Tibial nerve (tissue), 4 donors: ENCODE results near the gene ZNF804B. TPM values are rescaled to one million over a fixed set of nuclear protein-coding genes. Genes with fewer than 3 reads are reported as not detected.

Source experiments
- DNase-seq, 2 donors: peaks; one replicate each; pipeline ENCODE4 v3.0.0-alpha.2; 2019; ENCODE audit warnings: low spot score in 2 of 2
- H3K27ac ChIP-seq, 4 donors: fragments of 200-600 bp; sonication (generic) in 3 of 4; one replicate each; pipeline ENCODE4 v1.5.1; 2017 to 2019; ENCODE audit warnings: mild to moderate bottlenecking in 1 of 4
- H3K27me3 ChIP-seq, 2 donors: fragments of 200-600 bp; sonication (generic) in 1 of 2; one replicate each; pipeline versions ENCODE4 v1.5.1 to v1.6.0; 2017 to 2019
- H3K36me3 ChIP-seq, 3 donors: fragments of 200-600 bp; sonication (generic); one replicate each; pipeline ENCODE4 v1.5.1; 2018 to 2019
- H3K4me1 ChIP-seq, 4 donors: fragments of 200-600 bp; sonication (generic) in 3 of 4; one replicate each; pipeline ENCODE4 v1.5.1; 2017 to 2019
- H3K4me3 ChIP-seq, 4 donors: fragments of 200-600 bp; sonication (generic) in 3 of 4; one replicate each; pipeline ENCODE4 v1.5.1; 2017 to 2019; ENCODE audit warnings: mild to moderate bottlenecking in 1 of 4, moderate library complexity in 1 of 4
- H3K9me3 ChIP-seq, 4 donors: fragments of 200-600 bp; sonication (generic) in 3 of 4; one replicate each; pipeline ENCODE4 v1.5.1; 2017 to 2019
- EP300 ChIP-seq, 2 donors: sonication (generic); formaldehyde crosslinking; IDR thresholded peaks; one replicate each; pipeline ENCODE4 v1.6.1; 2017; ENCODE audit warnings: antibody characterized with exemption in 2 of 2, mild to moderate bottlenecking in 1 of 2
- POLR2A ChIP-seq, 2 donors: fragments of 450-650 bp; IDR thresholded peaks; one replicate each; pipeline ENCODE4 v1.6.1; 2017; ENCODE audit warnings: antibody characterized with exemption in 2 of 2, mild to moderate bottlenecking in 2 of 2, moderate library complexity in 2 of 2
- WGBS, 2 donors: methylation state at CpG; one replicate each; pipeline ENCODE4 v1.1.5; 2018; 5-methylcytosine and 5-hydroxymethylcytosine counted together
- total RNA-seq, 4 donors: library from RNA; depleted of rRNA; stranded (reverse); fragments of >200 nt; gene quantifications; one replicate each; pipeline ENCODE4 v1.1.0, GENCODE V29; 2016
- TF ChIP-seq, protein P1 (sequence below), 5 experiments: fragments of 200-600 bp in 3 of 5; fragments of 450-650 bp in 2 of 5; sonication (generic) in 3 of 5; IDR thresholded peaks; one replicate each; pipeline ENCODE4 v1.5.1; 2016 to 2019; ENCODE audit warnings: antibody characterized with exemption in 5 of 5, mild to moderate bottlenecking in 3 of 5, moderate library complexity in 2 of 5

ZNF804B gene
- total RNA-seq, 4 donors from 2014 or later: 0.21 to 0.22 TPM; not detected in 2

DNA sequence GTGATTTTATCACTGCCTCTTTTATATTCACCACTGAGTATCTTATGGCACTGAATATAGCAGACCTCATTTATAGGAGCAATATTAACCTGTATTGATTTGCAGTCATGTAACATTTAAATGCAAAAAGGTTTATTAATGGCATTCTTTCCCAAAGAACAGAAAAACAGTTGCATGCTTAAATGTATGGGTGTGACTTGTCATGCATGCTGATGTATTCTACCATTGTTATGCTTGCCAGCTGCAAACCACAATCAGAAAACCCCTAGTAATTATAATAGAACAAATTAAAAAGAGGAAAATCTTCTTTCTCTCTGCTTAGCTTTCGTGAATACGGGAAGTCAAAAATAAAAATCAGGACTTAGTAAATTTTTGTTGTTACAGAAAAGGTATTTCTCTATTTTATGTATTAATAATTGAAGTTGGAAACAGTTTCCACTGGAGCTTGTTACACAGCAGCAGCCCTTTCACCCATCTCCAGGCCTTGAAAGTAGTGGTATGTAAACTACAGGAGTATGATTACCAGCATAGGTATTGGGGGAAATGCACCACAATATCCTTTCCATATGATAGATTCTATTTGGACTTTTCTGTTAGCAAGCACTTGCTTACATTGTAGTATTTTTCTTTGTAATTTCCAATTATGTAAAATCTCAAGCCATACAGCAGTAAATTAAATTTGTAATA lies 183.5 kb downstream of the ZNF804B start:
- Histone ChIP-seq H3K9me3 (peaks cover 0 to 4% (median 0%) of the 10 kb centered on the region in 4 donors), H3K4me3 (no peak overlapping the region), H3K36me3 (no peaks in the 10 kb centered on the region), H3K27me3 (no peaks in the 10 kb centered on the region), H3K4me1 (no peaks in the 10 kb centered on the region), H3K27ac (no peak overlapping the region)
- no peak for DNase-seq
- 77 to 80% methylated on average over 2 of the region's 2 CpGs for WGBS, 2 donors
- TF ChIP-seq POLR2A (IDR thresholded peaks at IDR 0.05) (no peak), EP300 (IDR thresholded peaks at IDR 0.05) (no peak)
- TF ChIP-seq, protein P1, sequence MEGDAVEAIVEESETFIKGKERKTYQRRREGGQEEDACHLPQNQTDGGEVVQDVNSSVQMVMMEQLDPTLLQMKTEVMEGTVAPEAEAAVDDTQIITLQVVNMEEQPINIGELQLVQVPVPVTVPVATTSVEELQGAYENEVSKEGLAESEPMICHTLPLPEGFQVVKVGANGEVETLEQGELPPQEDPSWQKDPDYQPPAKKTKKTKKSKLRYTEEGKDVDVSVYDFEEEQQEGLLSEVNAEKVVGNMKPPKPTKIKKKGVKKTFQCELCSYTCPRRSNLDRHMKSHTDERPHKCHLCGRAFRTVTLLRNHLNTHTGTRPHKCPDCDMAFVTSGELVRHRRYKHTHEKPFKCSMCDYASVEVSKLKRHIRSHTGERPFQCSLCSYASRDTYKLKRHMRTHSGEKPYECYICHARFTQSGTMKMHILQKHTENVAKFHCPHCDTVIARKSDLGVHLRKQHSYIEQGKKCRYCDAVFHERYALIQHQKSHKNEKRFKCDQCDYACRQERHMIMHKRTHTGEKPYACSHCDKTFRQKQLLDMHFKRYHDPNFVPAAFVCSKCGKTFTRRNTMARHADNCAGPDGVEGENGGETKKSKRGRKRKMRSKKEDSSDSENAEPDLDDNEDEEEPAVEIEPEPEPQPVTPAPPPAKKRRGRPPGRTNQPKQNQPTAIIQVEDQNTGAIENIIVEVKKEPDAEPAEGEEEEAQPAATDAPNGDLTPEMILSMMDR (IDR thresholded peaks at IDR 0.05): no peak

- Histone ChIP-seq H3K4me1 (no peaks in the 10 kb centered on the region), H3K9me3 (no peaks in the 10 kb centered on the region), H3K27me3 (no peaks in the 10 kb centered on the region), H3K36me3 (no peaks in the 10 kb centered on the region), H3K27ac (no peak overlapping the region), H3K4me3 (no peak overlapping the region)
- TF ChIP-seq EP300 (IDR thresholded peaks at IDR 0.05): no peak
- TF ChIP-seq, protein P1 (IDR thresholded peaks at IDR 0.05): no peak
- TF ChIP-seq POLR2A (IDR thresholded peaks at IDR 0.05): no peak
- no peak for DNase-seq
- 74 to 92% methylated on average over 1 of the region's 1 CpG for WGBS, 2 donors
Measured at GRCh38 chr7:88951826-88952225, 192.3 kb downstream of the ZNF804B start.

DNA sequence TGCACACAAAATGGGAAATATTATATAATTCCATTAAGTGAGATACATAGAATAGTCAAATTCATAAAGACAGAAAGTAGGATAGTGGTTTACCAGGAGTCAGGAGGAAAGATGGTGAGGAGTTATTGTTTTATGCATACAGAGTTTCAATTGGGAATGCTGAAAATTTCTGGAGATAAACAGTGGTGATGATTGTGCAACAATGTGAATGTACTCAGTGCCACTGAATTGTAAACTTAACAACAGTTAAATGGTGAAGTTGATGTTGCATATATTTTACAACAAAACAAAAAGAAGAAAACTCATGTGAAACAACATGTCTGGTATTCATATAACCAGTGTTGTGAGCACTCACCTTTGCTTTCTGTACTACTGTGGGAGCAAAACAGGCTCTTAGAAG lies 204.9 kb downstream of the ZNF804B start:
- Histone ChIP-seq H3K9me3 (no peaks in the 10 kb centered on the region), H3K27me3 (no peaks in the 10 kb centered on the region), H3K4me3 (no peak overlapping the region), H3K36me3 (no peaks in the 10 kb centered on the region), H3K4me1 (no peaks in the 10 kb centered on the region), H3K27ac (no peak overlapping the region)
- TF ChIP-seq, protein P1 (IDR thresholded peaks at IDR 0.05): no peak
- TF ChIP-seq POLR2A (IDR thresholded peaks at IDR 0.05): no peak
- no peak for DNase-seq

GRCh38 chr7:88965371-88965770 lies 205.9 kb downstream of the ZNF804B start:
- DNase-seq: no peak
- TF ChIP-seq EP300 (IDR thresholded peaks at IDR 0.05): no peak
- TF ChIP-seq, protein P1 (IDR thresholded peaks at IDR 0.05): no peak
- no peak for TF ChIP-seq POLR2A (IDR thresholded peaks at IDR 0.05)
- no peaks in the 10 kb centered on the region for H3K4me1 ChIP-seq
- no peak overlapping the region for H3K27ac ChIP-seq
- H3K36me3 ChIP-seq: no peaks in the 10 kb centered on the region
- no peaks in the 10 kb centered on the region for H3K27me3 ChIP-seq
- 67 to 74% methylated on average over 4 of the region's 4 CpGs for WGBS, 2 donors
- H3K9me3 ChIP-seq: no peaks in the 10 kb centered on the region
- H3K4me3 ChIP-seq: no peak overlapping the region

DNA sequence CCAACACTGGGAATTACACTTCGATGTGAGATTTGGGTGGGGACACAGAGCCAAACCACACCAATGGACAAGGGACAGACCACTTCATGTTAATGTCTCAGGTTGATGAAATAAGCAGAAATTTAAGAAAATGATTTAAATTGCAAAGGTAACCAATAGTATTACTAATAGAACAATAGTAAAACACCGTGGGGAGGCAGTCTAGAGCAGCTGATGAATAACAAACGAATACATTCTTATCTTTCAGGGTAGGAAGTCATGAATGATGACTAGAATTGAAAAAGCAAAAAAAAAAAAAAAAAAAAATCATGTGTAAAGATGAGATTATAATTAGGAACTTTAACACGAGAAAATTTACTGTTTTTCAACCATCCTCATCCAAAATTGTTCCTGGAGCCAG lies 207.9 kb downstream of the ZNF804B start:
- 73 to 82% methylated on average over 4 of the region's 4 CpGs for WGBS, 2 donors
- Histone ChIP-seq H3K4me3 (no peak overlapping the region), H3K4me1 (no peaks in the 10 kb centered on the region), H3K9me3 (no peaks in the 10 kb centered on the region), H3K27ac (no peak overlapping the region), H3K27me3 (no peaks in the 10 kb centered on the region), H3K36me3 (no peaks in the 10 kb centered on the region)
- no peak for DNase-seq
- TF ChIP-seq POLR2A (IDR thresholded peaks at IDR 0.05) (no peak), EP300 (IDR thresholded peaks at IDR 0.05) (no peak)
- TF ChIP-seq, protein P1 (IDR thresholded peaks at IDR 0.05): no peak
